ENCODE data around the gene LCE1B.

Gene LCE1B

GRCh38 chr1:152783095-152783494 lies 28.7 kb upstream of the LCE1B start:
- H3K4me3 ChIP-seq (ENCODE audit: low read depth, low read length) = no peak overlapping the region
- no peak for TF ChIP-seq CTCF (IDR thresholded peaks at IDR 0.05; ENCODE audit: insufficient read depth, low read depth, low read length, missing control alignments)
- DNase-seq (ENCODE audit: low read depth) = no peak

GRCh38 chr1:152786077-152786476 lies 25.7 kb upstream of the LCE1B start, which contains the start of gene LCE1E:
LCE1E (plus strand) TSS chr1:152786257; CDS start chr1:152787300, 1,043 bp downstream.
- TF ChIP-seq CTCF (IDR thresholded peaks at IDR 0.05; ENCODE audit: insufficient read depth, low read depth, low read length, missing control alignments) = no peak
- H3K4me3 ChIP-seq (ENCODE audit: low read depth, low read length) = no peak within 1 kb of the TSS; the same call in 1 of the 2 replicates
- peak; percentile 29 for DNase-seq (ENCODE audit: low read depth)

GRCh38 chr1:152795686-152796085 lies 16.1 kb upstream of the LCE1B start:
- no peak overlapping the region for H3K4me3 ChIP-seq (ENCODE audit: low read depth, low read length)
- TF ChIP-seq CTCF (IDR thresholded peaks at IDR 0.05; ENCODE audit: insufficient read depth, low read depth, low read length, missing control alignments) = no peak
- no peak for DNase-seq (ENCODE audit: low read depth)

- no peak for TF ChIP-seq CTCF (IDR thresholded peaks at IDR 0.05; ENCODE audit: insufficient read depth, low read depth, low read length, missing control alignments)
- no peak within 1 kb of the TSS for H3K4me3 ChIP-seq (ENCODE audit: low read depth, low read length)
- no peak for DNase-seq (ENCODE audit: low read depth)
These were observed 15.3 kb upstream of the LCE1B start, which contains the start of gene LCE1D for GRCh38 chr1:152796421-152796820. LCE1D (plus strand) TSS chr1:152796721; CDS start chr1:152797795, 1,074 bp downstream.

- no peak overlapping the region for H3K4me3 ChIP-seq (ENCODE audit: low read depth, low read length)
- TF ChIP-seq CTCF (IDR thresholded peaks at IDR 0.05; ENCODE audit: insufficient read depth, low read depth, low read length, missing control alignments) = no peak
- no peak for DNase-seq (ENCODE audit: low read depth)
These were observed 10.4 kb upstream of the LCE1B start for GRCh38 chr1:152801333-152801732.

GRCh38 chr1:152806576-152806975 lies 5.2 kb upstream of the LCE1B start, which contains the start of gene LCE1C:
LCE1C (minus strand) TSS chr1:152806651; CDS start chr1:152805478, 1,173 bp downstream.
- TF ChIP-seq CTCF (IDR thresholded peaks at IDR 0.05; ENCODE audit: insufficient read depth, low read depth, low read length, missing control alignments) = no peak
- no peak for DNase-seq (ENCODE audit: low read depth)
- H3K4me3 ChIP-seq (ENCODE audit: low read depth, low read length) = no peak within 1 kb of the TSS

GRCh38 chr1:152811050-152811449 lies 721 bp upstream of the LCE1B start:
- TF ChIP-seq CTCF (IDR thresholded peaks at IDR 0.05; ENCODE audit: insufficient read depth, low read depth, low read length, missing control alignments) = no peak
- H3K4me3 ChIP-seq (ENCODE audit: low read depth, low read length) = no peak overlapping the region
- DNase-seq (ENCODE audit: low read depth) = peak; percentile 1
